GM10266 (cell line): ENCODE measurements around the gene DNMBP.

Experiments
- DNase-seq: peaks from one replicate; pipeline ENCODE4 v3.0.0; 2012; ENCODE audit errors: extremely low spot score
- CTCF ChIP-seq: IDR thresholded peaks from 2 replicates; pipeline ENCODE4 v1.5.1; 2012; ENCODE audit warnings: mild to moderate bottlenecking, low read depth; ENCODE audit not compliant: control insufficient read depth, insufficient read depth; ENCODE audit errors: missing control alignments

The DNMBP gene

GRCh38 chr10:100043344-100043743 lies 33.6 kb upstream of the DNMBP start:
- DNase-seq: no peak
- TF ChIP-seq CTCF: no peak

- no peak for DNase-seq
- no peak for TF ChIP-seq CTCF
These were observed 31.7 kb upstream of the DNMBP start for GRCh38 chr10:100041306-100042002.

GRCh38 chr10:100038561-100039071 lies 28.9 kb upstream of the DNMBP start:
- no peak for DNase-seq
- TF ChIP-seq CTCF: no peak

- DNase-seq: no peak
- no peak for TF ChIP-seq CTCF
These were observed 28.1 kb upstream of the DNMBP start for GRCh38 chr10:100037758-100038315.

GRCh38 chr10:100036850-100037249 lies 27.1 kb upstream of the DNMBP start:
- no peak for TF ChIP-seq CTCF
- no peak for DNase-seq

- no peak for TF ChIP-seq CTCF
- no peak for DNase-seq
These were observed 24.1 kb upstream of the DNMBP start for GRCh38 chr10:100033766-100034418.

- DNase-seq: no peak
- no peak for TF ChIP-seq CTCF
These were observed 17.7 kb upstream of the DNMBP start for GRCh38 chr10:100027416-100027815.
